HG03175 (cell line): Measurements from ENCODE around the gene OR52B6.
"Not testable (repeated sequence)": the region's sequence is repeated elsewhere in the genome, so short reads cannot be mapped to it uniquely, and the experiment has no call there.

Experiments
- ATAC-seq: cut with Tn5 transposase; IDR thresholded peaks from one replicate; pipeline ENCODE4 v1.9.1; 2021; ENCODE audit warnings: mild to moderate bottlenecking, moderate library complexity; ENCODE audit not compliant: unreplicated experiment

The OR52B6 gene, protein sequence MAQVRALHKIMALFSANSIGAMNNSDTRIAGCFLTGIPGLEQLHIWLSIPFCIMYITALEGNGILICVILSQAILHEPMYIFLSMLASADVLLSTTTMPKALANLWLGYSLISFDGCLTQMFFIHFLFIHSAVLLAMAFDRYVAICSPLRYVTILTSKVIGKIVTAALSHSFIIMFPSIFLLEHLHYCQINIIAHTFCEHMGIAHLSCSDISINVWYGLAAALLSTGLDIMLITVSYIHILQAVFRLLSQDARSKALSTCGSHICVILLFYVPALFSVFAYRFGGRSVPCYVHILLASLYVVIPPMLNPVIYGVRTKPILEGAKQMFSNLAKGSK

DNA sequence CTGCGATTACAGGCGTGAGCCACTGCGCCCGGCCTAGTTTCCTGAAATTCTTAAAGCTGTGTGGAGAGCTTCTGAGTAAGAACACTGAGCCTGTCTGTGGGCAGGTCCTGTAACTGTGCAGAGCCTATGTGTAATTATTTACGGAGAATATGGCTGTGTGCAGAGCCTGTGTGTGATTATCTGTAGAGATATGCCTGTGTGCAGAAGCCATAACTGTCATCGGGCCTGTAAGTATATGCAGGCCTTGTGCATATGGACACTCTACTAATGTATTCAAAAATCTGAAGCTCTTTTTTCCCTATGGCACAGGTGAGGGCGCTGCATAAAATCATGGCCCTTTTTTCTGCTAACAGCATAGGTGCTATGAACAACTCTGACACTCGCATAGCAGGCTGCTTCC is at the start of gene OR52B6:
TSS of gene OR52B6 (plus strand) at position 301 of the 400 bp plus-strand sequence. CDS start at position 301, 0 bp downstream.
- ATAC-seq = no peak

DNA sequence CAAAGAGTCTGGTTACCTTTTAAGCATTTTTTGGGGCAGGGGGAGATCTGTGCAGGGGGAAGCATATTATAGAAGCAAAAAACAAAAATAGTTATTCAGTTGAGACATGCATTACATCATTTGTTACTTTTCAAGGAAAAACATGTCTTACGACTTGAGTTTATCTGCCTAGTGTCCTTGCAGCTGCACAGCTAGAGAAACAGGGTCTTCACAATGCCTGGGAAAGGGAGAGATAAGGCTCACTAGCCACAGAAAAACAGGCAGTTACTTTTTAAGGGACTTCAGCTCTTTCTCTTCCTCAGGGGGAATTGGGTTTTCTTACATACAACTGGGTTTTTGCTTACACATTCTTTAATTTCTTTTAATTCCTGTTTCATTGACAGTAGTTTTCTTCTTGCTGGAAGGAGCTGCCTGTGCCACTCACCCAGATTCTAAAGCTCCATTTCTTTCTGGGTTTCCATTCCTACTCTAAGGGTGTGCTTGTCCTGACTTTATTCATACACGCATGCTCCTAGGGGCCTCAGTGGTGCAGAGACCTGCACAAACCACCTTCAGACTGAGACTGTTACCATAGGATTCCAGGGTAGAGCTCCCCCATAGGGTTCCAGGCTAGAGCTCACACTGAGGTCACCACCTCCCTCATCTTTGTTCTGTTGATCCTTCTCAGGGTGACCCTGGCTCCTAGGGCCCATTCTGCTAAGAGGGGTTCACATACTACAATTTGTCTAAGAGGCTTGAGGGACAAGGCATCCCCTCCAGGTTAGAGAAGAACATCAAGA is 49.4 kb upstream of the OR52B6 start:
- no peak for ATAC-seq

DNA sequence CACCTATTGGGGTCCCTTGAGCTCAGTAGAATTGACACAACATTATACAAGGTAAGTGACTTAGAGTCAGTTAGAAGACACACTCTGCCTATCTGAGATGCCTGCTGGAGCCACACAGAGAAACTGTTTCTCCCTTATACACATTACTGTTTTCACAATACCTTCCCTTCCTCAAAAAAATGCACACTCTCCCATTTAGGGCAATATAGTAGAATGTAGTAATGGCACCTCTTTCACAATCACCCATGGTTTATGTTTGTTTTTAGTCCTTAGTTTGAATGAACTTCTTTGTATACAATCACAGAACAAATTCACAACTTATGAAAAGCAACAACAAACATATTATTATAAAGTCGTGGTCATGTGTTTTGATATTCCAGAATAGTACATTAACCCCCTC is 46.6 kb upstream of the OR52B6 start:
- no peak for ATAC-seq

DNA sequence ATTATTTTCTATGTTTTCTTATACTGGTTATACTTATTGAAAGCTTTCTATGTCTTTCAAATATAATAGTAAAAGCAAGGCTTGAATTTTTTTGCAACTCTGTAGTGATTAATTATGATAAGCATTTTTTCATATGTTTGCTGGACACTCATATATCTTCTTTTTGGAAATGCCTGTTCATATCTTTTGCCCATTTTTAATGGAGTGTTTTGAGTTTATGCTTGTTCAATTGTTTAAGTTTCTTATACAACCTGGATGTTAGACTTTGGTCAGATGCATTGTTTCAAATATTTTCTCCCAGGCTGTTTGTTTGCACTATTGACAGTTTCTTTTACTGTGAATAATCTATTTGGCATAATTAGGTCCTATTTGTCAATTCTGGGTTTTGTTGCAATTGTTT is 44.2 kb upstream of the OR52B6 start:
- ATAC-seq = no peak

DNA sequence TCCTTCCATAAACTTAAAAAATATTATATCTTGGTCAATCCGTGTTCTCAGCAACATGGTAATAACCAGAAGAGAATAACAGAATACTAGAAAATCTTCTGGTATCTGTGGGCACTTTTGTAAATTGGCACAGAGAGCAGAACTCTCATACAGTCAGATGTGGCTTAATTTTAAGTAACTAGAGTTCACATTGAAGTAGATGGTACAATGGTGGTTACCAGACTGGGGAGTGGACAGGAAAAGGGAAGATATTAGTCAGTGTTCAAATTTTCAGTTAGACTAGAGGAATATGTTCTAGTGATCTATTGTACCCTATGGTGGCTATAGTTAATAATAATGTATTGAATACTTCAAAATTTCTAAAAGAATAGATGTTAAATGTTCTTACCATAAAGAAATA is 39.2 kb upstream of the OR52B6 start:
- ATAC-seq = no peak

DNA sequence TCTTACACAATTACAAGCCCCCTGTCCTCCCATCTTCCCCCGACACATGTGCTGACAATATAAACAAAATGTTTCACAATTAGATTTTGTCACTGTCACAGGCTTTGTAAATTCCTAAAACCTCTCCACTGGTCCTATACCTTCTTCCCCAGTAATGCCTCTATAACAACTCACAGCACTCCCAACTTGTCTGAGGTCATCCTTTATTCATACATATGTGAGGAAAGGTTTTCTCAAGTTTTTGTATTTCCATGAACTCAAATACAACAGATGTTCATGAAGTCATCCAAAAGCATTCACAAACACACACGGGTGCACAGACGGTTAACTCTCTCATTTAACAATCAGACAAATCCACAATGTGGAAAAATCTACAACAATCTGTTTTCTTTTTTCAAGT is 34.2 kb upstream of the OR52B6 start:
- ATAC-seq = no peak

DNA sequence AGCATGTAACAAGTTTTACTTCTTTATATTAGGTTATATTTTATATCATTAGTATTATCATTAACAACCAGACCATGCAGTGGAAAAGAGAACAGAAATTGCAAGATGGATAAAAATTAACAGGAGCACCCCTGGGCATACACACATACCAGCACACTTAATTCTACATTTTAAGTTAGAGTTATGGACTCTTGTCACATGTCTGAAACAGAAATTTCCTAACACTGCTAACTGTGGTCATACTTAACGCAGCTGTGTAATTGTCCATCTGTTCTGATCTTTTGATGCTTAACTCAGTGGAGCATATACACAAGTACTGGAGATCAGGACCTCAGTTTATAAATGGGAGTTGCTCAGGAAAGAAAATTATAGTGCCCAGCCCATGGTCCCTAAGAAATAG is 32.7 kb upstream of the OR52B6 start:
- peak; percentile 69 for ATAC-seq

DNA sequence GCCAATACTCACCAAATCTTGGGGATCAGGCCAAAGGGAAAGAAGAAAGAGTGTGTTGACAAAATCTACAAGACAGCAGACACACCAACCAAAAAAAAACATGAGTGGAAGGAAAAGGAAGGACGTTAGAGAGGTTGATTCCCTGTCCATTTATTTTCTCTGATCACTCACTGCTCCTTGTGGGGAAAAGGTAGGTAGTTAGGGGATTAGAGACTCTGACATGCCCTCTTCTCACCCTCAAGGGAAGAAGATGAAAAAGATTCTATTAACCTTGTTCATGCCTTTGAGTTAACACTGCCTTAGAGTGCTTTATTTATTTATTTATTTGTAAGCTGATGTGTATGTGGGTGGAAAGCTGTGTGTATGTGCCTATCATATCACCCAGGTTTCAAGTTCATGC is 32.2 kb upstream of the OR52B6 start, which contains the start of gene OR52H1:
TSS of gene OR52H1 (minus strand) at position 101 of the 400 bp plus-strand sequence. CDS start 3,035 bp downstream, outside the sequence.
- no peak for ATAC-seq

DNA sequence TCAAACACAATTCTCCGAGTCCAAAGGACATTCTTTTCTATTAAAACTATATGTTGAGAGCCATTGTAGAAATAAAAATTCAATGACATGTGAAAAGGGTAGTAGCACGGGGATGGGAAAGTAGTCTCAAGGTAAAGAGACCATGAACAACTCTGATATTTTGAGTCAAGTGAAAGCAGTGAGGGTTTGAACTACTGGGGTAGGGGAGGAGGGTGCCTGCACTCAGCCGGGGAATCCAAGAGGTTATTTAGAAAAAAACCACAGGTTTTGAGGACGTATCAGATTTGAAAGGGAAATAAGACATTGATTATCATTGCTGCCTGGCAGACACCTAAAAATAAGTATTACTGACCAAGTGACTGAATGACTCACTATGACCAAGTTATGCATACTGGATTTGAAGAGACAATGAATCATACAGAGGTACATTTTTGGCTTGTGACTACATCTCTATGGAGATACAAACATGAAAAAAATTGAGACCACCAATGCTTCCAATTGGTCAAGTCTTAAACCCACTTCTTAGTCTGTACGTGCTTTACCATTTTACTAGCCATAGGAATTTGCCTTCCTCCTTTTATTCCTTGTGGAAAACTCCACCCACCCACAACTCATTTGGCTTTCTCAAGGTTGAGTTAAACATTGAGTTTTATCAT is 30.1 kb upstream of the OR52B6 start:
- ATAC-seq = peak; percentile 68

DNA sequence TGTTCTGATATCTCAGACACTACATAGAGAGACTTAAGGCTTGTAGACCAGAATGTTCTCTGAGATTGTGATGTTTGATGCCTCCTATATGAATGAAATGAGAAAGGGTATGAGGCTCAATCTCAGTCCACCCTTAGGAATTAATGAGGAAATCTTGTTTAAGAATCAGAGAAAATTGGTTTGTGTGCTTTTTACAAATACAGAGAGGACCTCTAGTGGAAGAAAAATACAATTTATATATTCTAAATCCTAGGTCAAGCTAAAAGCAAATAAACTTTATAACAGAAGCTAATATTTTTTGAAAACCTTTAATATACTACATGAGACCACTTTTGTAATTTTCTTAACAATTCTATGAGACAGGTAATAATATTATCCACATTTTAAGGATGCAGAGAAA is 27.3 kb upstream of the OR52B6 start:
- ATAC-seq = no peak

DNA sequence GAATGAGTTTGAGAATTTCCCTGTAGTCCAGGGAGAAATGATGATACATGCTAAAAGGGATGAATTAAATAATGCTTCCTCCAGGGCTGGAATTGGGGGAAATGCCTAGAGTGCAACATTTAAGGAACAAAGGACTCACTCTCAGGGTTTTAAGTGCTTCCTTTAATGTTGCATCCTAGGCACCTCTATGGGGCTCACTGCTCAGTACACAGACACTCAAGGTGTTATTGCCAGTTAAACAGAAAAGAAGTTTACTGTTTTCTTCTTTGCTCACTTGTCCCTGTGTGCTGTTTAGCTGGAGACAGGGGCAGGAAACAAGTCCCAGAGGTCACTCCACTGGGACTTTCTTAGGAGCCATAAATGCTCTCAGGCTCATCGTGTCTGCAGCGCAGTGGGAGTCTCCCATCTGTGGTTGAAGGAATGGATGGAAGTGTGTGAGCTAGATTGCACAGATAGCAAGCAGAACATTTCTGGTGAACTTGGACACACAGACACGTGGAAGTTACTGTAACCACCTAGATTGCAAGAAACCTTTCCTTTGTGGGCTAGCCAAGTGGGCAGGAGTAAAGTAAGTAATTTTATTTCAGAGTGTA is 24.0 kb upstream of the OR52B6 start:
- ATAC-seq = no peak

DNA sequence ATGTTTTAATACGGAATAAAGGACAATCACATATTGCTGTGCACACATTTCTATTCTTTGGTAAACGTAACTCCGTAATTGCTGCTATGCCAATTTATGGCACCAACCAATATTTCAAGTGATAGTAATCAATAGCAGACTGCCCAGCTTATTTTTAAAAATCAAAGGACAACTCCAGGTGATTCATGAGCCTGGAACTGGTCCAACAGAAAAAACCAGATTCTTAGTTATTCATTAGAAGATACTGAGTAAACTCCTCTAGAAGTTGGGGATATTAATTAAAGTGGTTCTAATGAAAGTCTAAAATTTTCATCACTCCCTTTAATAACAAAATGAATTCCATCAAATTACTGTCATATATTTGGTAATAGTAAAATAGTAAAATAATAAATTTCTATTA is 22.9 kb upstream of the OR52B6 start:
- no peak for ATAC-seq

DNA sequence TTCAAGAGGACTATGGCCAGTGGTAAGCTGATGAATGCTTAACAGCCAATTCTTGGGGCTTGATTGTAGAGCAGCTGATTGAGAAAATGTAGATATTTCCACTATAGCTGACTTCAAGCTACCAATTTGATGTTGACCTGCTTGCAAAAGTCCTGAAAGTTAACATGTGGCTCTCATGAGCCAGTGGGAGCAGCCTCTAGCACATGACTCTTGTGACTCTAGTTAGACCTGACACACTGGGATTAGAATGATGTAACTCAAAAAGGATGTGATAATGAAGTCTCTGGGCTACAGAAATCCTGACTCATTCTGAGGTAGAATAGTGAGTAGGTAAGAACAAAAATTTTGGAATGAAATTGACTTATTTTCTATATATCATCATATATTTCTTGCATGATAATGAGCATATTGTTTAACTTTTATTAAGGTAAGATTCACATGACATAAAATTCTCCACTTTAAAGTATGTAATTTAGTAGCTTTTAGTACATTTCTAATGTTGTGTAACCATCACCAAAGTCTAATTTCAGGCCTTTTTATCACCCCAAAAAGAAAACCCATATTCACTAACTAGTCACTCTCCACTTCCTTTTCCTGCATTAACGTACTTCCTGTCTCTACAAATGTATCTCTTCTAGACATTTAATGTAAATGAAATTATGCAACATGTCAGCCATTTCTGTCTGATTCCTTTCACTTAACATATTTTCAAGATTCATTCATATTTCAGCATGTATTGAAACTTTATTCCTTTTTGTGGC is 16.2 kb upstream of the OR52B6 start:
- no peak for ATAC-seq

DNA sequence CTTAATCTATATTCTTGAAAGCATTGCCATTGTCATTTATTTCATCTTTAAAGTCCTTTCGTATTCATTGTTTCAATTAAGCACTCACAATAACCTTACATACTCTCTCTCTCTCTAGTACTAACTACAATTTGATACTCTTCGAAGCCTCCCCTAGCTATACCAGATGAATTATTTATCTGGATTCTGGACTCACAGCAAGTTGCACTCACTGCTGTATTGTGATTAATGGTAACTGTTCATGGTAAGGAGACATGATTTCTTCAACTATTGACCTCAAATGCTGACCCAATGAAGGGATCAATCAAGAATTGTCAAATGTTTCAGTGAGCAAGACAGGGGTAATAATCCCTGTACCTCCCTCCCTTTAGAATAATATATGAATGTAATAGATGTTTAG is 6.0 kb upstream of the OR52B6 start:
- no peak for ATAC-seq

DNA sequence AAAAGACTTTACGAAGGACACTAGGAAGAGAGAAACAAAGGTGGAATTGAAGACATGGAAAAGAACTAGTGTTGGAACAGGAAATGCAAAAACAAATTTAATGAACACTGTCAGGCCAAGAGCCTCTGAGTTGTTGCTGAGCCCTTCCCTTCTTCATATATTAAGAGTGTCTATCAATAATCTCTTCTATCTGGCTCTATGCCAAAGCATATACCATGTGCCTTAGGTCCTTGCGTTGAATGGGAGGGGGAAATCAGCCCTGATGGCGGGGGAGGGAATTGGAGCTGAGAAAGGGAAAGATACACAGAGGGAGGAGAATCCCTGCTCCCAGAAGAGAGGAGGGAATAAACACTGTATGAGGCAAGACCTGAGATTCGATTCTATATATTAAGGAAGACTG is 5.5 kb upstream of the OR52B6 start:
- no peak for ATAC-seq

DNA sequence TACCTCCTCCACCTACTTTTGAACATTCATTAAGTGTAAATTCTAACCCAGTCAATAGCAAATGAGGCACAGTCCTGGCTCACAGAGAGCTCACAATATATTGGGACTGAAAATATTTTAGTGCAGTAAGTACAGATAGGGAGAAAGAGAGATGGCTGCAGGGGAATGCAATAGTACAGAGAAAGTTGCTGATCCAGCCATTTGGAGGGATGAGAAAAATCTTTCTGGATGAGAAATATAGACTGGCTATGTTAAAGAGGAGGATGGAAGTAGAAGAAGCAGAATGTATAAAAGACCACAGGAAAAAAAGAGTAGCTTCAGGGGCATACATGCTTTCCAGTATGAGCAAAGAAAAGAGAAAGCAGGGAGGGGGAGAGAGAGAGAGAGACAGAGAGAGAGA is 3.6 kb upstream of the OR52B6 start:
- ATAC-seq = no peak

DNA sequence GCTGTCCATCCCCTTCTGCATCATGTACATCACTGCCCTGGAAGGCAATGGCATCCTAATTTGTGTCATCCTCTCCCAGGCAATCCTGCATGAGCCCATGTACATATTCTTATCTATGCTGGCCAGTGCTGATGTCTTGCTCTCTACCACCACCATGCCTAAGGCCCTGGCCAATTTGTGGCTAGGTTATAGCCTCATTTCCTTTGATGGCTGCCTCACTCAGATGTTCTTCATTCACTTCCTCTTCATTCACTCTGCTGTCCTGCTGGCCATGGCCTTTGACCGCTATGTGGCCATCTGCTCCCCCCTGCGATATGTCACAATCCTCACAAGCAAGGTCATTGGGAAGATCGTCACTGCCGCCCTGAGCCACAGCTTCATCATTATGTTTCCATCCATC is 337 bp downstream of the OR52B6 start:
- no peak for ATAC-seq

DNA sequence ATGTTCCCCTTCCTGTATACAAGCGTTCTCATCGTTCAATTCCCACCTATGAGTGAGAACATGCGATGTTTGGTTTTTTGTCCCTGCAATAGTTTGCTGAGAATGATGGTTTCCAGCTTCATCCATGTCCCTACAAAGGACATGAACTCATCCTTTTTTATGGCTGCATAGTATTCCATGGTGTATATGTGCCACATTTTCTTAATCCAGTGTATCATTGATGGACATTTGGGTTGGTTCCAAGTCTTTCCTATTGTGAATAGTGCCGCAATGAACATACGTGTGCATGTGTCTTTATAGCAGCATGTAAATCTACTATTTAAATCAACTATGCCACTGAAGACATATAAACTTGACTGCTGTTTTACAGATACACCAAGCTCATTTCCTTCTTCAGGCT is 3.8 kb downstream of the OR52B6 start:
- ATAC-seq = not testable (repeated sequence)

DNA sequence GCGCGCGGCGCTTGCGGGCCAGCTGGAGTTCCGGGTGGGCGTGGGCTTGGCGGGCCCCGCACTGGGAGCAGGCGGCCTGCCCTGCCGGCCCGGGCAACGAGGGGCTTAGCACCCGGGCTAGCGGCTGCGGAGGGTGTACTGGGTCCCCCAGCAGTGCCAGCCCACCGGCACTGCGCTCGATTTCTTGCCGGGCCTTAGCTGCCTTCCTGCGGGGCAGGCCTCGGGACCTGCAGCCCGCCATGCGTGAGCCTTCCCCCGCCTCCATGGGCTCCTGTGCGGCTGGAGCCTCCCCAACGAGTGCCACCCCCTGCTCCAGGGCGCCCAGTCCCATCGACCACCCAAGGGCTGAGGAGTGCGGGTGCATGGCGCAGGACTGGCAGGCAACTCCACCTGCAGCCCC is 9.2 kb downstream of the OR52B6 start:
- ATAC-seq = not testable (repeated sequence)

DNA sequence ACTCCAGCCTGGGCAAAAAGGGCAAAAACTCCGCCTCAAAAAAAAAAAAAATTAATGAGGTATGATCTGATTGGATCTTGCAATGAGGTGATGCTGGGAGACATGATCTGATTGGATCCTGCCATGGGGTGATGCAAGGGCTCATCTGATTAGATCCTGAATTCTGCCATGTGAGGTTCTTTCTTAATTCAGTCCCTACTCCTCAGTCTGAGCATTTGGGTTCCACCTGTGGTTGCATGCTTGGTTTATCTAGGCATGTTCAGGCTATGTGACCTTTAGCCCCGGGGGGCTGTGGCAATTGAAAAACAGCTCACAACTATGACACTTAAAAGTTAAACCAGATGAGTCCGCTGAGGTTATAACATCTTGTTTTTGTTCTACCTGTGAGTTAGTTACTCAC is 10.9 kb downstream of the OR52B6 start:
- no peak for ATAC-seq

DNA sequence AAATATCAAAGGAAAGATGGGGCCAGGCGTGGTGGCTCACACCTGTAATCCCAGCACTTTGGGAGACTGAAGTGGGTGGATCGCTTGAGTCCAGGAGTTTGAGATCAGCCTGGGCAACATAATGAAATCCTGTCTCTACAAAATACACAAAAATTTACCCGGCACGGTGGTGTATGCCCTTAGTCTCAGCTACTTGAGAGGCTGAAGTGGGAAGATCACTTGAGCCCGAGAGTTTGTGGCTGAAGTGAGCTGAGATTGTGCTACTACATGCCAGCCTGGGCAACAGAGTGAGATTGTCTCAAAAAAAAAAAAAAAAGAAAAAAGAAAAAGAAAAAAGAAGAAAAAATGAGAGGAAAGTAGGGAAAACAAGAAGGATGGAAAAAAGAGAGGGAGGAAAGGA is 11.9 kb downstream of the OR52B6 start:
- no peak for ATAC-seq
